Mesothelial cell of epicardium (in vitro differentiated cells): Measurements from ENCODE around the gene PECR. TPM values are rescaled to one million over a fixed set of nuclear protein-coding genes. Genes with fewer than 3 reads are reported as not detected.

ENCODE experiments used
- DNase-seq, 2 experiments: peaks; one replicate each; pipeline ENCODE4 v3.0.0; 2021; ENCODE audit warnings: low spot score in 2 of 2; ENCODE audit not compliant: unreplicated experiment in 2 of 2
- H3K27ac Mint-ChIP-seq: 2 replicates; pipeline ENCODE4 v1.8.0; 2021; ENCODE audit warnings: mixed read lengths
- H3K27me3 Mint-ChIP-seq: 2 replicates; pipeline ENCODE4 v1.8.0; 2021; ENCODE audit warnings: low read depth, mixed read lengths
- H3K36me3 Mint-ChIP-seq: 2 replicates; pipeline ENCODE4 v1.8.0; 2021; ENCODE audit warnings: mixed read lengths
- H3K4me1 Mint-ChIP-seq: 2 replicates; pipeline ENCODE4 v1.8.0; 2021; ENCODE audit warnings: mixed read lengths
- H3K4me3 Mint-ChIP-seq: 2 replicates; pipeline ENCODE4 v1.8.0; 2021; ENCODE audit warnings: mild to moderate bottlenecking, moderate library complexity, mixed read lengths
- H3K9me3 Mint-ChIP-seq: 2 replicates; pipeline ENCODE4 v1.8.0; 2021; ENCODE audit warnings: mixed read lengths
- CTCF ChIP-seq: fragments of 200-600 bp; sonication (generic); IDR thresholded peaks from one replicate; pipeline ENCODE4 v1.5.0; 2021; ENCODE audit warnings: antibody characterized with exemption; ENCODE audit not compliant: unreplicated experiment
- total RNA-seq: library from RNA; stranded (reverse); gene quantifications from 3 replicates; pipeline ENCODE4 v1.2.1, GENCODE V29; 2021

PECR gene
- total RNA-seq, 1 donor from 2014 or later: 9.3 TPM

- no peaks in the 10 kb centered on the region for H3K36me3 Mint-ChIP-seq
- H3K27me3 Mint-ChIP-seq: peaks cover 2% of the 10 kb centered on the region
- no peak for DNase-seq
- peaks cover 15% of the 10 kb centered on the region for H3K4me1 Mint-ChIP-seq
- H3K27ac Mint-ChIP-seq: no peak overlapping the region
- H3K9me3 Mint-ChIP-seq: no peaks in the 10 kb centered on the region
- TF ChIP-seq CTCF: no peak
- H3K4me3 Mint-ChIP-seq: no peak overlapping the region
Measured at GRCh38 chr2:216104691-216105090, 23.1 kb upstream of the PECR start.

DNA sequence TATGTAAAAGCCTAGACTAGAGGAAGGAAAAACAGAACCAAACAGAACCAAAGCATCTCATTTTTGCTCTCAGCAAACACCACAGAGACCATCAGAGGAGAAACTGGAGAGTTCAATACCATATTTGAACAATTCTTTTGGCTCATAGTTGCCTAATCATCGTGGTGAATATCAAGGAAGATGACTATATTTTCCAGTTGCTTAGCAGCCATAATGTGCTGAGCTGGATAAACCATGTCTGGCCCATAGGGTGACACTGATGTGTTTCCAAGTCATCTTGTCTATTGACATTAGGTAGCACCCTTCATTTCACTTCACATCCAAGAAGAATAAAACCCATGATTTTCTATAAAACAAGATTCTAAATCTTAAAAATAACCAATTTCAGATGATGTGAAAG lies 21.6 kb upstream of the PECR start:
- peaks cover 7% of the 10 kb centered on the region for H3K4me1 Mint-ChIP-seq
- no peaks in the 10 kb centered on the region for H3K36me3 Mint-ChIP-seq
- no peaks in the 10 kb centered on the region for H3K9me3 Mint-ChIP-seq
- TF ChIP-seq CTCF: no peak
- no peak overlapping the region for H3K4me3 Mint-ChIP-seq
- DNase-seq: no peak
- peaks cover 2% of the 10 kb centered on the region for H3K27me3 Mint-ChIP-seq
- no peak overlapping the region for H3K27ac Mint-ChIP-seq

DNA sequence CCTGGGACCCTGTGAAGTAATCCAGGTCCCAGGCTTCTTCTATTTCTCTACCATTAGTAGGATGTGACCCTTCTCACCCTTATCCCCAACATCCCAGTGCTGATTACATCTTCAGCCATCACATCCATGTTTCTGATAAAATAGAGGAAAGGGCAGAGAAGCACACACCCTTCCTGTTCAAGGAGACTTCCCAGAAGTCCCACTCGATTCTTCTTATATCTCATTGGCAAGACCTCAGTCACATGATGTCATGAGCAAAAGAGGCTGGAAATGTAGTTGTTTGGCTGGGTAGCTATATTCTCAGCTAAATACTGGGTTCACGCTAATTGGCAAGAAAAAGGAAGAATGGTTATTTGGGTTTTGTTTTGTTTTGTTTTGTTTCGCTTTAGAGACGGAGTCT lies 19.5 kb upstream of the PECR start:
- H3K27ac Mint-ChIP-seq: no peak overlapping the region
- H3K4me3 Mint-ChIP-seq: no peak overlapping the region
- no peak for DNase-seq
- no peaks in the 10 kb centered on the region for H3K4me1 Mint-ChIP-seq
- no peaks in the 10 kb centered on the region for H3K9me3 Mint-ChIP-seq
- no peaks in the 10 kb centered on the region for H3K36me3 Mint-ChIP-seq
- no peak for TF ChIP-seq CTCF
- peaks cover 2% of the 10 kb centered on the region for H3K27me3 Mint-ChIP-seq

DNA sequence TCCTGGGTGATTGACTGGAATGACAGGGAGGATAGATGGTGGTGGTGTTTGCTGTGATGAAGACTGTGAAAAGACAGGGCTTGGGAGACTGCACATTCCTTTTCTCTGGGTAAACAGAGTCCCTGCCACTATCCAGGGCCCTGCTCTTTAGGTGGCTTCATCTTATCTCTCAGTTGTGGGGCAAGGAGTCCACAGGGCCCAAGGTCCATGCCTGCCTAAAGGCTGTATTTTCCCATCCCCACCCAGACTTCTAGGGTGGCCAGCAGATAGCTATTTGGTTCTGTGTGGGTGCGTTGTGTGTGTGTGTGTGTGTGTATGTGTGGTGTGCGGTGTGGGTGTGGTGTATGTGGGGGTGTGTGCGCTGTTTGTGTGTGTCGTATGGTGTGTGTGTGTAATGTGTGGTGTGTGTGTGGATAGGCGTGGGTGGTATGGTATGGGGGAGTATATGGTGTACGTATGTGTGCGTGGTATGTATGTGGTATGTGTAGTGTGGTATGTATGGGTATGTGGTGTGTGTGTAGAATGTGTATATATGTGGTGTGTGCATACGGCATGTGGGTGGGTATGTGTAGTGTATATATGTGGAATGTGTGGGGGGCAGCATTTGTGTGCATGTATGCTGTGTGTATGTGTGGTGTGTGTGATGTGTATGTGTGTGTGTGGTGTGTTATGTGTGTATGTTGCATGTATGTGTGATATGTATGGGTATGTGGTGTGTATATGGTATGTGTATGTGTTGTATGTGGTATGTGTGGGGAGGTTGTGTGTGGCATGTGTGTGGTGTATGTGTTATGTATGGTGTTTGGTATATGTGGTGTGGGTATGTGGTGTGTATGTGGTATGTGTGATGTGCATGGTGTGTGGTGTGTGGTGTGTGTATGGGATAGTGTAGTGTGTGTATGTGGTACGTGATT lies 17.1 kb upstream of the PECR start:
- H3K36me3 Mint-ChIP-seq: no peaks in the 10 kb centered on the region
- no peak overlapping the region for H3K27ac Mint-ChIP-seq
- no peaks in the 10 kb centered on the region for H3K9me3 Mint-ChIP-seq
- H3K4me3 Mint-ChIP-seq: no peak overlapping the region
- TF ChIP-seq CTCF: no peak
- H3K27me3 Mint-ChIP-seq: peaks cover 10% of the 10 kb centered on the region
- no peak for DNase-seq
- H3K4me1 Mint-ChIP-seq: no peaks in the 10 kb centered on the region

GRCh38 chr2:216094701-216095100 lies 13.1 kb upstream of the PECR start:
- TF ChIP-seq CTCF: no peak
- H3K27ac Mint-ChIP-seq: no peak overlapping the region
- H3K9me3 Mint-ChIP-seq: no peaks in the 10 kb centered on the region
- no peaks in the 10 kb centered on the region for H3K36me3 Mint-ChIP-seq
- no peak overlapping the region for H3K4me3 Mint-ChIP-seq
- no peaks in the 10 kb centered on the region for H3K4me1 Mint-ChIP-seq
- peaks cover 11% of the 10 kb centered on the region for H3K27me3 Mint-ChIP-seq
- no peak for DNase-seq
